Central memory CD8-positive, alpha-beta T cell (primary cell): Measurements from ENCODE around the gene IRF2.

Experiments used
- ATAC-seq: fragments of 150-1000 bp; cut with Tn5 transposase; replicated peaks from 2 replicates; pipeline ENCODE4 v1.10.0; 2022; ENCODE audit warnings: mild to moderate bottlenecking, moderate FRiP score, moderate number of reproducible peaks; ENCODE audit not compliant: poor library complexity, severe bottlenecking; ENCODE audit errors: extremely low read depth
- DNase-seq, 2 donors: peaks; one replicate each; pipeline ENCODE4 v3.0.0; 2021; ENCODE audit warnings: low spot score in 2 of 2
- H3K27ac Mint-ChIP-seq: one replicate; pipeline ENCODE4 v1.8.0; 2022; ENCODE audit warnings: low read depth, mild to moderate bottlenecking, moderate library complexity, mixed read lengths
- H3K27me3 Mint-ChIP-seq: one replicate; pipeline ENCODE4 v1.8.0; 2022; ENCODE audit warnings: mixed read lengths
- H3K36me3 Mint-ChIP-seq: one replicate; pipeline ENCODE4 v1.8.0; 2022; ENCODE audit warnings: mild to moderate bottlenecking, moderate library complexity, mixed read lengths; ENCODE audit not compliant: insufficient read depth
- H3K4me1 Mint-ChIP-seq: one replicate; pipeline ENCODE4 v1.8.0; 2022; ENCODE audit warnings: mixed read lengths
- H3K4me3 Mint-ChIP-seq: one replicate; pipeline ENCODE4 v1.8.0; 2022; ENCODE audit warnings: mild to moderate bottlenecking, moderate library complexity, mixed read lengths
- H3K9me3 Mint-ChIP-seq: one replicate; pipeline ENCODE4 v1.8.0; 2022; ENCODE audit warnings: mixed read lengths

Gene IRF2

GRCh38 chr4:184470785-184471110 is 3.6 kb downstream of the IRF2 start:
- ATAC-seq (no peak), DNase-seq (no peak)
- H3K4me3 Mint-ChIP-seq = no peak overlapping the region
- H3K27me3 Mint-ChIP-seq = no peaks in the 10 kb centered on the region
- H3K9me3 Mint-ChIP-seq = no peaks in the 10 kb centered on the region
- no peak overlapping the region for H3K27ac Mint-ChIP-seq
- H3K4me1 Mint-ChIP-seq = peaks cover 48% of the 10 kb centered on the region
- peaks cover 31% of the 10 kb centered on the region for H3K36me3 Mint-ChIP-seq

DNA sequence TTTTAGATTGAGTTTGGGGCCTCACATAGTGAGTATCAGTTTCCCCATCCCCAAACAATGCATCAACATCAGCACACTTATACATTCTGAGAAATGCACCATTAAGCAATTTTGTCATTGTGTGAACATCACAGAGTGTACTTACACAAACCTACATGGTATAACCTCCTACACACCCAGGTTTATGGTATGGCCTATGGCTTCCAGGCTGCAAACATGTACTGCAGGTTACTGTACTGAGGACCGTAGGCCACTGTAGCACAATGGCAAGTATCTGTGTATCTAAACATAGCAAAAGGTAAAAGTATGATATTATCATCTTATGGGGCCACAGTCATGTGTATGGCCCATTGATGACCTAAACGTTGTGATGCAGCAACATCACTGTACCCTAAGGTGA is 7.7 kb downstream of the IRF2 start:
- Mint-ChIP-seq H3K27ac (no peak overlapping the region), H3K9me3 (no peaks in the 10 kb centered on the region), H3K36me3 (peaks cover 15% of the 10 kb centered on the region), H3K4me1 (peaks cover 56% of the 10 kb centered on the region), H3K4me3 (no peak overlapping the region), H3K27me3 (no peaks in the 10 kb centered on the region)
- DNase-seq (no peak), ATAC-seq (no peak)

- ATAC-seq (no peak), DNase-seq (no peak)
- peak overlapping the region; percentile 76 for H3K27ac Mint-ChIP-seq
- peaks cover 12% of the 10 kb centered on the region for H3K36me3 Mint-ChIP-seq
- H3K4me3 Mint-ChIP-seq = no peak overlapping the region
- no peaks in the 10 kb centered on the region for H3K9me3 Mint-ChIP-seq
- peaks cover 68% of the 10 kb centered on the region for H3K4me1 Mint-ChIP-seq
- no peaks in the 10 kb centered on the region for H3K27me3 Mint-ChIP-seq
Observed at GRCh38 chr4:184464759-184465454, 9.4 kb downstream of the IRF2 start.

GRCh38 chr4:184463856-184464255 is 10.5 kb downstream of the IRF2 start:
- Mint-ChIP-seq H3K36me3 (peaks cover 8% of the 10 kb centered on the region), H3K4me1 (peaks cover 69% of the 10 kb centered on the region), H3K9me3 (no peaks in the 10 kb centered on the region), H3K4me3 (no peak overlapping the region), H3K27me3 (no peaks in the 10 kb centered on the region), H3K27ac (no peak overlapping the region)
- DNase-seq = no peak
- no peak for ATAC-seq

GRCh38 chr4:184463158-184463557 is 11.2 kb downstream of the IRF2 start:
- no peaks in the 10 kb centered on the region for H3K27me3 Mint-ChIP-seq
- H3K4me1 Mint-ChIP-seq = peaks cover 72% of the 10 kb centered on the region
- peaks cover 8% of the 10 kb centered on the region for H3K36me3 Mint-ChIP-seq
- no peak for DNase-seq
- ATAC-seq = no peak
- H3K27ac Mint-ChIP-seq = no peak overlapping the region
- no peak overlapping the region for H3K4me3 Mint-ChIP-seq
- no peaks in the 10 kb centered on the region for H3K9me3 Mint-ChIP-seq

DNA sequence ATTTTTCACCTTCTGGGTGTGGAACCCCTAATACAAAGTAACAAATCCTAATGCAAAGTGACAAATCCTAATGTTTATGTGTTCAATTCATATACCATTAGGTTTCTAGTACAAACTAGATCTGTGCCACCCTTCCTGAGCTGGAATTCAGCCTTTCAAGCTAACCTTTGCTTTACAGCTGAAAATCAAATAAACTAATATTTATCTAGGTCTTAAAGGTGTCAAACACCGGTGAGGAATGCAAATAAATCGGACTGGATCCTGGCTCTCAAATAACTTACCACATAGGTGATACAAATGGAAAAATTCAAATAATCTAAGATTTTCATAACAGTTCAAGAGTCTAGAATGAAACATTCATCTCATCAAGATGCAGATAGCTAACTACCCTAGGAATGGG is 11.6 kb downstream of the IRF2 start:
- ATAC-seq = no peak
- Mint-ChIP-seq H3K4me3 (no peak overlapping the region), H3K36me3 (peaks cover 8% of the 10 kb centered on the region), H3K9me3 (no peaks in the 10 kb centered on the region), H3K27ac (no peak overlapping the region), H3K27me3 (no peaks in the 10 kb centered on the region), H3K4me1 (peaks cover 72% of the 10 kb centered on the region)
- no peak for DNase-seq

- H3K9me3 Mint-ChIP-seq = no peaks in the 10 kb centered on the region
- H3K27me3 Mint-ChIP-seq = no peaks in the 10 kb centered on the region
- ATAC-seq (no peak), DNase-seq (no peak)
- H3K27ac Mint-ChIP-seq = peak overlapping the region; percentile 61
- peaks cover 8% of the 10 kb centered on the region for H3K36me3 Mint-ChIP-seq
- peaks cover 74% of the 10 kb centered on the region for H3K4me1 Mint-ChIP-seq
- no peak overlapping the region for H3K4me3 Mint-ChIP-seq
Observed at GRCh38 chr4:184461711-184462441, 12.5 kb downstream of the IRF2 start.

- no peak for DNase-seq
- ATAC-seq = no peak
- H3K36me3 Mint-ChIP-seq = peaks cover 7% of the 10 kb centered on the region
Observed at GRCh38 chr4:184460499-184461285, 13.7 kb downstream of the IRF2 start.

GRCh38 chr4:184459413-184459812 is 14.9 kb downstream of the IRF2 start:
- H3K9me3 Mint-ChIP-seq = no peaks in the 10 kb centered on the region
- no peak for DNase-seq
- H3K4me1 Mint-ChIP-seq = peaks cover 82% of the 10 kb centered on the region
- no peaks in the 10 kb centered on the region for H3K27me3 Mint-ChIP-seq
- peak overlapping the region; percentile 6 for H3K27ac Mint-ChIP-seq
- peak overlapping the region; percentile 23 for H3K4me3 Mint-ChIP-seq
- peaks cover 2% of the 10 kb centered on the region for H3K36me3 Mint-ChIP-seq
- peak; percentile 32 for ATAC-seq

More at GRCh38 chr4:184460499-184461285, 13.7 kb downstream of the IRF2 start:
- Mint-ChIP-seq H3K9me3 (no peaks in the 10 kb centered on the region), H3K4me3 (no peak overlapping the region), H3K27me3 (no peaks in the 10 kb centered on the region), H3K27ac (peak overlapping the region; percentile 16), H3K4me1 (peaks cover 81% of the 10 kb centered on the region)

DNA sequence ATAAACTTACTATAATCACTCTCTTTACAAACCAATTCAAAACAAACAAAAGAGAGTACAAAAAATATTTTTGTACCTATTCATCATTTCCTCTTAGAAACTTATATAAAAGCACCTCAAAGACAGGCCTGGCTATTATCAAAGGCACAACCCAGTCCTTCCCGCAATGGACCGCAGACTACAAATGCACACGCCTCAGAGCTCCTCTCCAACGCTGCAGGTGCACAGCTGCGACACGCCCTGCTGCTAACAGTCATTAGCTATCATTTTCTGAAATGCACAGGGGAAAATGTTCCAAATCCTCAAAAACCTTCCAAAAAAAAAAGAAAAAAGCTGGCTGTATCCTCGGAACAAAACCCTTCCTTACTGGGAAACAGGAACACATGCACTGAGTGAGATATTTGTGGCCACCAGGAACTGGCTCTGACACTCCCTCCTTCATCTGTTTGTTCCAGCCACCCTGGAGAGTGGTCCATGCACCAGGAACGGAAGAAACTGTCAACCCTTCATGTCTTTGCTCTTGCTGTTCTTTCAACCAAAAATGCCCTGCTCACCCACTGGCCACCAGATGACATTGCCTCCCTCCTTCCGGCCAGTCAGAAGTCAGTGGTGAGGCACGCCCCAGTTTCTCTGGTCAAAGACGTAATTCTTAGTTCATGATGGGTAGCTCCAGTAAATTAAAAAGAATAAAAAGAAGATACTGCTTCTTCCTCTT is 16.7 kb downstream of the IRF2 start:
- peak overlapping the region; percentile 81 for H3K27ac Mint-ChIP-seq
- no peaks in the 10 kb centered on the region for H3K27me3 Mint-ChIP-seq
- H3K4me3 Mint-ChIP-seq = no peak overlapping the region
- ATAC-seq = no peak
- peaks cover 2% of the 10 kb centered on the region for H3K36me3 Mint-ChIP-seq
- no peaks in the 10 kb centered on the region for H3K9me3 Mint-ChIP-seq
- H3K4me1 Mint-ChIP-seq = peaks cover 83% of the 10 kb centered on the region
- no peak for DNase-seq

GRCh38 chr4:184456337-184456736 is 18.0 kb downstream of the IRF2 start:
- peaks cover 89% of the 10 kb centered on the region for H3K4me1 Mint-ChIP-seq
- no peak for ATAC-seq
- peaks cover 8% of the 10 kb centered on the region for H3K36me3 Mint-ChIP-seq
- H3K4me3 Mint-ChIP-seq = no peak overlapping the region
- DNase-seq = no peak
- no peaks in the 10 kb centered on the region for H3K9me3 Mint-ChIP-seq
- H3K27me3 Mint-ChIP-seq = no peaks in the 10 kb centered on the region
- H3K27ac Mint-ChIP-seq = no peak overlapping the region

- Mint-ChIP-seq H3K27me3 (no peaks in the 10 kb centered on the region), H3K9me3 (no peaks in the 10 kb centered on the region), H3K4me3 (no peak overlapping the region), H3K4me1 (peaks cover 86% of the 10 kb centered on the region), H3K27ac (peak overlapping the region; percentile 87), H3K36me3 (peaks cover 8% of the 10 kb centered on the region)
- ATAC-seq (no peak), DNase-seq (no peak)
Observed at GRCh38 chr4:184455299-184455698, 19.1 kb downstream of the IRF2 start.
